A673 (cell line): ENCODE results near the gene CRYBA2. TPM values are rescaled to one million over a fixed set of nuclear protein-coding genes. Genes with fewer than 3 reads are reported as not detected.

Experiments used
- BruUV-seq: library from RNA; stranded (reverse); fragments of 400-500 nt; replicated peaks from 2 replicates; lab custom pipeline; 2021; lab: Mats Ljungman, UMichigan
- CTCF ChIA-PET: fragments of 300-600 bp; sonication (Branson Sonifier 250); formaldehyde crosslinking; loops from one replicate; lab custom pipeline; 2022; ENCODE audit warnings: antibody characterized with exemption; lab: Charles Lee
- POLR2A ChIA-PET: fragments of 300-600 bp; sonication (Branson Sonifier 250); formaldehyde crosslinking; loops from one replicate; lab custom pipeline; 2022; ENCODE audit warnings: antibody characterized with exemption; ENCODE audit not compliant: low non-redundant PET; lab: Charles Lee
- DNase-seq: peaks from one replicate; pipeline ENCODE4 v3.0.0-alpha.2; 2015; ENCODE audit warnings: low spot score
- H3K27ac ChIP-seq: fragments of 200-600 bp; sonication (generic); 2 replicates; pipeline ENCODE4 v1.5.1; 2016; ENCODE audit warnings: mixed run types, low read depth, mild to moderate bottlenecking, mixed read lengths, antibody characterized with exemption, low read length; ENCODE audit not compliant: poor library complexity, severe bottlenecking
- H3K27me3 ChIP-seq: fragments of 200-600 bp; sonication (generic); replicated peaks from 2 replicates; pipeline ENCODE4 v1.6.1; 2017; ENCODE audit warnings: mixed run types, low read depth, mild to moderate bottlenecking, mixed read lengths, antibody characterized with exemption, low read length; ENCODE audit not compliant: insufficient read depth, poor library complexity
- H3K36me3 ChIP-seq: fragments of 200-600 bp; sonication (generic); 2 replicates; pipeline ENCODE4 v1.6.1; 2016; ENCODE audit warnings: mixed run types, mild to moderate bottlenecking, mixed read lengths, antibody characterized with exemption, low read length; ENCODE audit not compliant: insufficient read depth, poor library complexity, severe bottlenecking
- H3K4me1 ChIP-seq: fragments of 200-600 bp; sonication (generic); 2 replicates; pipeline ENCODE4 v1.6.1; 2017; ENCODE audit warnings: mixed run types, mild to moderate bottlenecking, mixed read lengths, antibody characterized with exemption, low read length; ENCODE audit not compliant: insufficient read depth, poor library complexity, severe bottlenecking
- H3K4me3 ChIP-seq: fragments of 200-600 bp; sonication (generic); 2 replicates; pipeline ENCODE4 v1.5.1; 2016; ENCODE audit warnings: low read depth, mixed run types, mild to moderate bottlenecking, mixed read lengths, low read length; ENCODE audit not compliant: poor library complexity, severe bottlenecking
- H3K9me3 ChIP-seq: fragments of 200-600 bp; sonication (generic); 2 replicates; pipeline ENCODE4 v1.6.1; 2016; ENCODE audit warnings: mixed run types, low read depth, mild to moderate bottlenecking, mixed read lengths, antibody characterized with exemption, low read length; ENCODE audit not compliant: poor library complexity, severe bottlenecking
- EZH2 ChIP-seq: fragments of 200-600 bp; sonication (generic); IDR thresholded peaks from 2 replicates; pipeline ENCODE4 v1.6.1; 2017; ENCODE audit warnings: borderline replicate concordance, low read depth, mild to moderate bottlenecking, mixed read lengths, antibody characterized with exemption, low read length; ENCODE audit not compliant: poor library complexity, severe bottlenecking
- intact Hi-C: fragments of 100-400 bp; cut with micrococcal nuclease; formaldehyde crosslinking; loops from one replicate; pipeline ENCODE4 v1.10.0; 2022; ENCODE audit not compliant: unreplicated experiment
- total RNA-seq: library from RNA; stranded (reverse); gene quantifications from 2 replicates; pipeline ENCODE4 v1.2.3, GENCODE V29; 2021
- TF ChIP-seq, protein P1 (sequence below): fragments of 300-800, 200-600 bp; sonication (generic); conservative IDR thresholded peaks from 2 replicates; pipeline ENCODE4 v1.5.1; 2017; ENCODE audit warnings: low read depth, mild to moderate bottlenecking, antibody characterized with exemption, low read length, moderate library complexity, mixed read lengths

Gene CRYBA2
- total RNA-seq, 1 experiment from 2014 or later = 1.3 TPM

GRCh38 chr2:218960309-218961165 is 32.7 kb downstream of the CRYBA2 start:
- Histone ChIP-seq H3K36me3 (no peaks in the 10 kb centered on the region), H3K27me3 (peaks cover 29% of the 10 kb centered on the region), H3K4me3 (peak overlapping the region; percentile 53), H3K4me1 (peaks cover 24% of the 10 kb centered on the region), H3K9me3 (no peaks in the 10 kb centered on the region), H3K27ac (no peak overlapping the region)
- intact Hi-C loops = no loop called here
- TF ChIP-seq, protein P1, sequence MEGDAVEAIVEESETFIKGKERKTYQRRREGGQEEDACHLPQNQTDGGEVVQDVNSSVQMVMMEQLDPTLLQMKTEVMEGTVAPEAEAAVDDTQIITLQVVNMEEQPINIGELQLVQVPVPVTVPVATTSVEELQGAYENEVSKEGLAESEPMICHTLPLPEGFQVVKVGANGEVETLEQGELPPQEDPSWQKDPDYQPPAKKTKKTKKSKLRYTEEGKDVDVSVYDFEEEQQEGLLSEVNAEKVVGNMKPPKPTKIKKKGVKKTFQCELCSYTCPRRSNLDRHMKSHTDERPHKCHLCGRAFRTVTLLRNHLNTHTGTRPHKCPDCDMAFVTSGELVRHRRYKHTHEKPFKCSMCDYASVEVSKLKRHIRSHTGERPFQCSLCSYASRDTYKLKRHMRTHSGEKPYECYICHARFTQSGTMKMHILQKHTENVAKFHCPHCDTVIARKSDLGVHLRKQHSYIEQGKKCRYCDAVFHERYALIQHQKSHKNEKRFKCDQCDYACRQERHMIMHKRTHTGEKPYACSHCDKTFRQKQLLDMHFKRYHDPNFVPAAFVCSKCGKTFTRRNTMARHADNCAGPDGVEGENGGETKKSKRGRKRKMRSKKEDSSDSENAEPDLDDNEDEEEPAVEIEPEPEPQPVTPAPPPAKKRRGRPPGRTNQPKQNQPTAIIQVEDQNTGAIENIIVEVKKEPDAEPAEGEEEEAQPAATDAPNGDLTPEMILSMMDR = no peak
- peak; percentile 97 for TF ChIP-seq EZH2
- no peak for DNase-seq
- POLR2A ChIA-PET = no interaction called here
- no TSS peak for BruUV-seq
- CTCF ChIA-PET = interaction anchor here (0.7 kb wide), 1 partner anchor 122 kb away, joined by 3 read pairs; no protein-coding TSS in a partner anchor

DNA sequence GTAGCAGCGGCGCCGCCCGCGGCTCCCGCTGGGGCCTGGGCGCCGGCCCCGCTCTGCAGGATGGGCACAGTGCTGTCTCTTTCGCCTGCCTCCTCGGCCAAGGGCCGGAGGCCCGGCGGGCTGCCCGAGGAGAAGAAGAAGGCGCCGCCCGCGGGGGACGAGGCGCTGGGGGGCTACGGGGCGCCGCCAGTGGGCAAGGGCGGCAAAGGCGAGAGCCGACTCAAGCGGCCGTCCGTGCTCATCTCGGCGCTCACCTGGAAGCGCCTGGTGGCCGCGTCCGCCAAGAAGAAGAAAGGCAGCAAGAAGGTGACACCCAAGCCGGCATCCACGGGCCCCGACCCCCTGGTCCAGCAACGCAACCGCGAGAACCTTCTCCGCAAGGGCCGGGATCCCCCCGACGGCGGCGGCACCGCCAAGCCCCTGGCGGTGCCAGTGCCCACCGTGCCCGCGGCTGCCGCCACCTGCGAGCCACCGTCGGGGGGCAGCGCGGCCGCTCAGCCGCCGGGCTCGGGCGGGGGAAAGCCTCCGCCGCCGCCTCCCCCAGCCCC is 33.4 kb downstream of the CRYBA2 start:
- H3K27me3 ChIP-seq = peaks cover 29% of the 10 kb centered on the region
- CTCF ChIA-PET = no interaction called here
- no TSS peak for BruUV-seq
- H3K4me1 ChIP-seq = peaks cover 24% of the 10 kb centered on the region
- POLR2A ChIA-PET = interaction anchor here (0.6 kb wide), 1 partner anchor 428 kb away, joined by 7 read pairs; the partner anchor contains the start of gene DNPEP
- H3K36me3 ChIP-seq = no peaks in the 10 kb centered on the region
- TF ChIP-seq, protein P1 = no peak
- no peak for TF ChIP-seq EZH2
- peak overlapping the region; percentile 53 for H3K4me3 ChIP-seq
- H3K27ac ChIP-seq = no peak overlapping the region
- no peaks in the 10 kb centered on the region for H3K9me3 ChIP-seq
- intact Hi-C loops = no loop called here
- no peak for DNase-seq

GRCh38 chr2:218959141-218959731 is 34.0 kb downstream of the CRYBA2 start, which contains the start of gene CDK5R2:
TSS of gene CDK5R2 (plus strand) at chr2:218959666. CDS start at chr2:218959821, 155 bp downstream.
- POLR2A ChIA-PET = interaction anchor here (0.6 kb wide), 1 partner anchor 429 kb away, joined by 7 read pairs; the partner anchor contains the start of gene DNPEP
- no peaks in the 10 kb centered on the region for H3K9me3 ChIP-seq
- peak within 1 kb of the TSS; percentile 53 for H3K4me3 ChIP-seq
- peak; percentile 95 for DNase-seq
- peaks cover 29% of the 10 kb centered on the region for H3K27me3 ChIP-seq
- intact Hi-C loops = no loop called here
- no peak for TF ChIP-seq EZH2
- TF ChIP-seq, protein P1 = no peak
- H3K36me3 ChIP-seq = no peaks in the 10 kb centered on the region
- CTCF ChIA-PET = no interaction called here
- no peak within 1 kb of the TSS for H3K27ac ChIP-seq
- no TSS peak for BruUV-seq
- H3K4me1 ChIP-seq = peaks cover 24% of the 10 kb centered on the region
